ENCODE data around the gene MLPH.
"Not testable (repeated sequence)": the region's sequence is repeated elsewhere in the genome, so short reads cannot be mapped to it uniquely, and the experiment has no call there.

The MLPH gene

DNA sequence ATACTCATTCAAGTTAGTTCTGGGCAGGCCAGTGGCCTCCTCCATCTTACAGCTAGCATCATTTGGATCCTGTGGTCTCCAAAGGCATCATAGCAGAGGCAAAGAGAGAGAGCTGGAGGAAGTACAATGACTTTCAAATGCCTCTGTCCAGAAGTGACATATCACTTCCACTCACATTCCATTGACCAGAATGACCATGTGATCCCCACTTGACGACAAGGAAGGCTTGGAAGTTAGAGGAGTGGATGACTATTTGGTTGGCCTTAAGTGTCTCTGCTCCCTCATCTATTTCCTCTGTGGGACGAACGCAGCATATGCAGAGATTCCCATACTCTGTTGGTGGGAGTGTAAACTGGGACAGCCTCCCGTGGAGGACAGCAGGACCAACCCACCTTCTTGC is 27.8 kb upstream of the MLPH start:
- DNase-seq = no peak

DNA sequence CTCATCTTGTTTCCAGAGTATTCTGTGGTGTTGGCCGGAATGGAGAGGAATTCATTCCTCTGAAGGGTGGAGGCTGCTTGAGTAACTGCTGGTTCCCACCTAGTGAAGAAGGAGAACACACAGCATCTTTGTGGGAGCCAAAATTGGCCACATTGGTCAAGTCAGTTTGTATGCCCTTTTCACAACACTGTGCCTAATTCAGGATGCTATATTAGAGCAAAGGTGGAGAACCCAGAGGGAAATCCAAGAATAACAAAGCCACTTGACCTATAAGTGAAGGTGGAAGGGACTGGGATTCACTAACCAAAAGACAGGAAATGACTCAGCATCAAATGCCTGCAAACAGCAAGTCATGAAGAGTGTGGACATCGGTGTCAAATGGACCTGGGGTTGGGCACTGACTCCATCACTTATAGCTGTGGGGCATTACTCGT is 27.3 kb upstream of the MLPH start:
- no peak for DNase-seq

DNA sequence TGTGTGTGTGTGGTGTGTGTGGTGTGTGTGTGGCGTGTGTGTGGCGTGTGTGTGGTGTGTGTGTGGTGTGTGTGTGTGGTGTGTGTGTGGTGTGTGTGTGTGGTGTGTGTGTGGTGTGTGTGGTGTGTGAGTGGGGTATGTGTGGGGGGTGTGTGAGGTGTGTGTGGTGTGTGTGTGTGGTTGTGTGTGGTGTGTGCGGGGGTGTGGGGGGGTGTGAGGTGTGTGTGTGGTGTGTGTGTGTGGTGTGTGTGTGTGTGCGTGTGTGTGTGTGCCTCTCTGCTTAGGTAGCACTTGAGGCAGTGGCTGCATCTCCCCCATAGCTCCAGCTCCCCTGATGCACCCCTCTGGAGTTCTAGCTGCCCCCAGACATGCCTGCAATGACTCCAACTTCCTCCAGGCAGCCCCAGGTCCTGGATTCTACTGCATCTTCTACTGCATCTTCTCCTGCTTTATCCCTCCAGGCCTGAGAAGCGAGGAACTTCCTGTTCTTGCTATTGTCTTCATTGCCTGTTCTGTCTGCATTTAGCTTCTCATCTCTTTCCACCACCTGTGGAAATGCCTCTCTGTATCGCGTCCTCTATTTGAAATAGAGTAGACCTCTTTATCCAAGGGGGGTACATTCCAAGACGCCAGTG is 22.2 kb upstream of the MLPH start:
- no peak for DNase-seq

DNA sequence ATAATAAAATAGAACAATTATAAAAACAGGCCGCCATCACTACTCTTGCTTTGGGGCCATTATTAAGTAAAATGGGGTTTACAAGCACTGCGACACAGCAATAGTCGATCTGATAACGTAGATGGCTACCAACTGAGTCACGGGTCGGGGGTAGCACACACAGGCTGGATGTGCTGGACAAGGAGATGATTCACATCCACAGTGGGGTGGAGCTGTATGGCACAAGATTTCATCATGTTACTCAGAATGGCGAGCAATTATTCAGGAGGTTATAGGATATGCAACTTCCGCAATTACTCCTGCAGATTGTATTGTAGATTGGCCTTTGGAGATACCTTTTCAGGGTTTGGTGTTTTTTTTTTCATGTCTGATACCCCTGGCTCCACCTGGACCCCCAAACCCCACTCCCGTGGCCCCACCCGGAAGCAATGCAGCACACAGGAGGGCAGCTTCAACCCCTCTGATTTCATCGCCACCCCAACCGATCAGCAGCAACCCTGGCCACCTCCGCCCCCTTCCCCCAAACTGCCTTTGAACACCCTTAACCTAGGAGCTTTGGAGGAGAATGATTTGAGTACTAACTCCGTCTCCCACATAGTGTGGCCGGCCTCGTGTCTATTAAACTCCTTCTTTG is 21.4 kb upstream of the MLPH start:
- no peak for DNase-seq

DNA sequence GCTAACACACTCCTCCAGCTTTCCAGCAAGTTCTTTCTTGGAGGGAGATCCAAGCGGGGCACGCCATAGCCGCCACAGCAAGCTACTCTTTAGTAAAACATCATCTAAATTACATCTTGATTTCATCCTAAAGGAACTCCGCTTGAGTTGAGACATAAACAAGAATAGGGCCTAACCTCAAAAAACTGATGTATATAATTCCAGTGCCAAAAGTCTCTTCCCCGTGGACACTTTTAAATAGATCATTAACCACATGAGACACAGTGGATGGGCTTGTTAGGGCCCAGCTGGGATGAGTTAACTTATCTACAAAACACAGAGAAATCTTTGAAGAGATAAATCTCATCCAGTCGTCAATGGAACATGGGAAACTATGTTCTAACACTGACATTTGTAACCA is 20.8 kb upstream of the MLPH start:
- DNase-seq = no peak

DNA sequence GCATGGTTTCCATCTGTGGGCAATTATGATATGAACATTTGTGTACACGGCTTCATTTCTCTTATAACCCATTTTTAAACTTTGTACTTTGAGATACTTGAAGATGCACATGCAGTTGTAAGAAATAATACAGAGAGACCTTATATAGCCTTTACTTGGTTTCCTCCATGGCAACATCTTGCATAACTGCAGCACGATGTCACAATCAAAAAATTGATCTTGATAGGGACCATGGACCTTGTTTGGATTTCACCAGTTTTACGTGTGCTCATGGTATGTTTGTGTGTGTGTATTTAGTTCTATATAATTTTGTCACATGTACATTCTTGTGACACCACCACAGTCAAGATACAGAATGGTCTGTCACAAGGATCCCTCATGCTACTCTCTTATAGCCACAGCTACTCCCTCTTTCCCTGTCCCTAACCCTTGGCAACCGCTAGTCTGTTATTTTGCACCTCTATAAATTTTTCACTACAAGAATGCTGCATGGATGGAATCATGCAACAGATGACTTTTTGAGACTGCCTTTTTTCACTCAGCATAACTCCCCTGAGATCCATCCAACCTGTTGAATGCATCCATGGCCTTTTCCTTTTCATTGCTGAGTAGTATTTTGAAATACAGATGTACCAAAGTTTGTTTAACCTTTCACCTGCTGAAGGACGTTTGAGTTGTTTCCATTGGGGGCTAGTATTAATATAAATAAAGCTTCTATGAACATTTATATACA is 19.4 kb upstream of the MLPH start:
- no peak for DNase-seq

DNA sequence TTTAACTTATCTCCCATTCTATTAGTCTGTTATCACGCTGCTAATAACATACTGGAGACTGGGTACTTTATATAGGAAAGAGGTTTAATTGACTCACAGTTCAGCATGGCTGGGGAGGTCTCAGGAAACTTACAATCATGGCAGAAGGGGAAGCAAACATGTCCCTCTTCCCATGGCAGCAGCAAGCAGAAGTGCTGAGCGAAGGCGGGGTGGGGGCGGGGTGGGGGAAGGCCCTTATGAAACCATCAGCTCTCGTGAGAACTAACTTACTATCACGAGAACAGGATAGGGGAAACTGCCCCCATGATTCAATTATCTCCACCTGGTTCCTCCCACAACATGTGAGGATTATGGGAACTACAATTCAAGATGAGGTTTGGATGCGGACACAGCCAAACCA is 17.6 kb upstream of the MLPH start:
- DNase-seq = not testable (repeated sequence)

DNA sequence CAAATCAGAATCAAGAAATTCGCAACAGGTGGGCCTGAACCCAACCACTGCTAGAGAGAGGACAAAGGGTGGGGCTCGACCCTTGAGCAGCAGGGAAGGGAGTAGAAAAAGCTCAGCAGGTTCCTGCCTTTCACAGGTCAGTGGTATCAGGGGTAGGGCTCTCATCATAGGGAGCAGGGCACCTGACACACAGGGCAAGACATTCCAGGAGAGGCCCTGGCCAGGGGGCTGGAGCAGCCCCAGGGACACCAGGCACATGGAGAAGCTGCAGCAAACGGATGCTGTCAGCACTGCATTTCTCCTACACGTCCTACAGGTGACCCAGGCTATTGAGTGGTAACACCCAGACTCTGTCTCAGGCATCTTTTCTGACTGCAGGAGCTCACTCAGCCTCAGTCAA is 17.2 kb upstream of the MLPH start:
- DNase-seq = no peak

DNA sequence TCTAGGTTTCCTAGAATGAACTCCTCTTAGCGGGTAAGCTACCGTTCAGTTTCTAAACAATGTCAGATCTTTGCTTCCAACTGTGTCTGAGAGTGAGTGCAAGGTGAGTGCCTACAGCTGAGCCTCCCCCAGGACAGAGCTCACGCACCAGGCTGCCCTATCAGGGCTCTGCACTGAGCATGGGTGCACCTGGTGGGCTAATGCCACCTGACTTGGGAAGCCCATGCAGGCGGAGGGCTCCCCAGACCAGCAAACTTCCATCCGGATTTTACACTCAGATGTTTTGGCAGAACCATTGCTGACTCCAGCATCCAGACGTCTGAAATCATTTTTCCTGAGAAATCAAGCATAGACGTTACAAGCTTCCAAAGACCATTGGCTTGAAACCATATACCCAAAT is 16.1 kb upstream of the MLPH start:
- DNase-seq = no peak

DNA sequence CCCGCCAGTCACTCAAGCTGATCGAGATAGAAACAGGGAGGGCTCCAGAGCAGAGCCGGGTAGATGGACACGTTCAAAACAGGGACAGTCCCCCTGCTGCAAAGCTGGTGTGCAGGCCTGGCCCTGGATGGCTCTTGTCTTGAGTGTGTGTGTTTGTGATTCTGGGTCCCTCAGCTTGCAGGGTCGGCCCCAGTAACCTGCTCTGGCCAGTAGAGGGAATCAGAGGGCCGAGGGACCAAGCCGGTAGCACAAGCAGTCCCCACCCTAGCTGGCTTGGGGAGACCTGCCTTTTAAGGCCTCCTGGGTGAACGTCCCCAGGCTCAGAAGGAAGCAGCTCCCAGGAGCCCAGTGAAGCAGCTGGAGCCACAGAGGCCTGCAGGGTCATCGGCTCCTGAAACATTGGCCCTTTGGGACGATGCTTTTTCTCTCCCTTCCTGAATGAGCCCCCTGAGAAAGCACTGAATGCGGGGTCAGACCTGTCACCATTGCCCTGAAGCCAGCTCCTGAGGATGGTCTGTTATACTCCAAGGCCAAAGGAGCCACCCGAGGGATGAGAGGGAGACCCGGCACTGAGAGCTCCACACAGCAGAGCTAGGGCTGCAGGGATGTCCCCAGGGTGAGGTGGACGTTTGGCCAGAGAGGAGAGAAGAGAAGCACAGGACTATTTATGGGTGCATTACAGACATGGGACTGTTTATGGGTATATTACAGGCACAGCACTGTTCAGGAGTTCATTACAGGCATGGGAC is 15.4 kb upstream of the MLPH start:
- no peak for DNase-seq

DNA sequence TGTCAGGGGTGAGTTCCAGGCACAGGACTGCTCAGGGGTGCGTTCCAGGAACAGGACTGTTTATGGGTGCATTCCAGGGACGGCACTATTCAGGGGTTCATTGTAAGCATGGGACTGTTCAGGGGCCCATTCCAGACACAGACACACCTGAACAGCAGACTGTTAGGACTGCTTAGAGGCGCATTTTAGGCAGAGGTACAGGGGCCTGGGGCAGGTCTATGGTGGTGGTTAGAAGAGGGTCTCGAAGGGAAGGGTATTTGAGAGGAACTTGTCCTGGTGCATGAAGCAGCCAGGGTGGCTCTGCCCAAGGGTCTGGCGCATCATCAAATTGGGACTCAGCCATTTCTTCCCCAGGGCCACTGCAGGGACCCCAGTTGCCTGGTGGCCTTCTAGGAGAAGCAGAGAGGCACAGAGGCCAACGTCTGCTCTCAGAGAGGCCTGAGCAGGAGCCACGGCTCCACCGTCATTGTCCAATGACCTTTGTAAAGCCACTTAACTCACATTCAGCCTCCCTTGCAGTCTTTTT is 14.8 kb upstream of the MLPH start:
- no peak for DNase-seq

DNA sequence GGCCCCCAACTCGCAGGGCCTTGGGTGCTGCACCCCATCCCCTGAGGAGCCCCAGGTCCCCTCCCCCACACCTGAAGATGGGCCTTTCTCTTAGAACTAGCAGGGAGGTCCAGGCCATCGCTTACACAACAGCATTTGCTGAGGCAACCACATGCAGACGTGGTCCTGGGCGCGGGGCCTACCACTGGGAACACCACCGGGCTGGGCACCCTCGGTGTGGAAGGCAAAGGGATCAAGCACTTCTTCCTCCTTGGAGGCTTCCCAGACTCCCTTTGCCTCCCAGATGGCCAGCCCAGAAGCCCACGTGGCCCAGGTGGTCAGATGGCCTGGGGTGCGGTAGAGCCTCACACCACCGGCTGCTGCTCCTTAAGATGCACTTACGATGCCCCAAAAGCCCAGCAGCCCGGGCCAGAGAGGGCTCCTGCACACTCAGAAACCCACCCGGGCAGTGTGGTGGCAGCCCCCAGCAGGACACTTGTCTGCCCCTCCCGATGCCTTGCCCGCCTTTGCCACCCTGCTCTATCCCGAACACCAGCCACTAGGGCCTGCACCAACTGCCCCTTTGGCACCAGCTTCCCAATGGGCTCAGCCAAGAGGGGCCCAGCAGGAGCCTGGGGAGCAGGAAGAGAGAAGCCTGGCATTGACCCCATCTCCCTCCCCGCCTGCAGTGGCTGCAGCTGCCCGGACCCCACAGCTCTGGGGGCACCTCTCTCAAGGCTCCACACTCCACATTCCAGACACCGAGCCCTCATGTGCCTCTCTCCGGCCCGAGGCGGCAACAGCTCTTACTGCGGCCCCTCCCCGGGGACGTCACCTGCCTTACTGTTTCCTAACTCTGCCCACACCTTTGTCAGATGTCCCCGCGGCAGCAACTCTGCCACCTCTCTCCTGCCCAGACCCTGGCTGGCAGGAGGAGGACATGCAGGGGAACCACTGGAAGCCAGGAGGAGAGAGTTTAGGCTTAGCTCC is 13.9 kb upstream of the MLPH start:
- DNase-seq = no peak

DNA sequence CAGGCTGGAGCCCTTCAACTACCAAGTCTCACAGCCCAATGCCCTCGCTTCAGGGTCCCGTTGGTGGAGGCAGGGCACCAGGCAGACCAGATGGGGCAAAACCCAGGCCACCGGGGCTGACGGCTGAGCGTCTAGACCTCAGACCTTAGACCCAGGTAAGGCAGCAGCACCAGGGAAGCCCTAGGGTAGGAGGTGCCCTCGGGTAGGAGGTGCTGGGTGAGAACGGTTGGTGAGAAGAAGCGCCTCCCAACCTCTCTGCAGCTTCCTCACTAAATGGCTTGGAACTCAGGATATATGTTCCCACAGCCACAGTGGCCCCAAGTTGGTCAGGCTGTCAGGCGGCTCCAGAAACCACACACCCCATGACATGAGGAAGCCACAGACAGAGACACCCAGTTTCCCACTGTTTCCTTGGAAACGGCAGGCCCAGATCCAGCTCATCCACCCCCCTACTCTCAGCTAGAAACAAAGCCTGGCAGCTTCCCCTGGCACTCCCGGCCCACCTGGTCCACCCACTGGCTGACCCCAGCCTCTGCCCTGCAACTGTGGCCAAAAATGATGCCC is 13.1 kb upstream of the MLPH start:
- DNase-seq = no peak

DNA sequence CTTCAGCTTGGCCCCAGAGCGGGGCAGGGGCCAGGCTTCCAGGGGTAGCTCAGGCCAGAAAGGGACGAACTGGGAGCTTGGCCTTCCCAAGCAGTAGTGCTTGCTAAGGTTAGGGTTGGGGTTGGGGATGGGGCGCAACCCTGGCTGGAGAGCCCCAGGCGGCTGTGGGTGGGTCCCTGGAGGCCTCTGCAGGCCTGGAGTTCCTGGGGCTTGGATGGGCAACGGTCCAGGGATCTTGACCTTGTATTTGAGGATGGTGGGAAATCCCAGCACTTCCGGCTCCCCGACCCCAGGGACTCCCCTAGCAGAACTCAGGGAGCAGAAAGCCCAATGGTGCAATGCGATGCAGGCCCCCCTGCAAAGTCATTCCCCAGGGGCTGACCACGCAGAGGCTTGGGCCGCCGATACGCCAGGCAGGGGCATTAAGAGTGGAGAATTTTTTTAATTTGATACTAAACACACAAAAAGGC is 12.6 kb upstream of the MLPH start:
- DNase-seq = no peak

DNA sequence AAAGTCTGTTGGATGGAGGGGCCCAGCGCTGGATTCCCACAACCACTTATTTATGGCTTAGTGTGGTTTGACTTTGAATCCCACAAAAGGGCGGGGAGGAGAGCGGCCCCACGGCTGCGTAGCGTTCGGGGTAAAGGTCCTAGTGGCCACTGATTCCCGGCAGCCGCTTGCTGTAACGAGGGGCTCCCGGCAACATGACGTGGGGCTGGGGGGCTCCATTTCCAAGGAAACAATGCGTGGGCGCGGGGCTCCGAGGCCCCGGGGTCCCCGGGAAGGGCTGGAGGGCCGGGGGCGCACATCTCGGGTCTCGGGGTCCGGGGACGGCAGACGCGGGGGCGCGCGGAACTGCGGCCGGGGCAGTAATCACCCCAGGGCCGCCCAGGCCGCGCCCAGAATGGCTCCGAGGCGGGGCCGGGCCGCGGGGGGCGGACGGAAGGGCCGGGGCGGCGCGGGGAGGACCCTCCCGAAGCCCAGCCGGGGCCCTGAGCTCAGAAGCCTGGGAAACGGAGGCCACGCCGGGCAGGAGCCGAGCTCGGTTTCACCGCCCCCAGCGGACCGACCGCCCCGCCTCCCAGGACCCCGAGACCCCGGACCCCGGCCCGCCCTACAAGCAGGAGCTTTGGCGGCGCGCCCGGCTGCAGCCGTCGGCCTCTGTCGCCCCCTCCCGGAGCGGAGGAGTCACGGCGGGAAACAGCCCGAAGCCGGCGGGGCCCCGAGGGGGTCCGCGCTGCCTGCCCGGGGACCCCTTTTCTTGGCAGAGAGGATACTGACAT is 11.9 kb upstream of the MLPH start:
- DNase-seq = peak; percentile 77

DNA sequence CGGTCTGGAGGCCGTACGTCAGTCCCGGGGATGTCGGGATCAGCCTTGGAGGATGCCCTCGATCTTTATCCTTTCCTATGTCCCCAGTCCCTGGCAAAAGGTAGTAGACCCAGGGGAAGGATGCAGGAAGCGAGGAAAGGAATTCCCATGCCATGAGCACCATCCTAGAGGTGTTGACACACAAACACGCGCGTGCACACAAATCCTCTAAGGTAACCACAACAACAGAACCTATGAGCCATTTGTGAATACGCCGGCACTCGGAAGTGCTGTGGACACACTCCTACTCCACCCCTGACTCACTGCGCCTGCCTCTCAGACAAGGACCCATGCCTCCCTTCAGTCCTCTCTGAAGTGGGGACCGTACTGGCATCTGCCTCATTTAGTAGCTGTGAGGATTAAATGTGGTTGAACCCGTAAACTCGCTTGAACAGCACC is 11.3 kb upstream of the MLPH start:
- DNase-seq = no peak

DNA sequence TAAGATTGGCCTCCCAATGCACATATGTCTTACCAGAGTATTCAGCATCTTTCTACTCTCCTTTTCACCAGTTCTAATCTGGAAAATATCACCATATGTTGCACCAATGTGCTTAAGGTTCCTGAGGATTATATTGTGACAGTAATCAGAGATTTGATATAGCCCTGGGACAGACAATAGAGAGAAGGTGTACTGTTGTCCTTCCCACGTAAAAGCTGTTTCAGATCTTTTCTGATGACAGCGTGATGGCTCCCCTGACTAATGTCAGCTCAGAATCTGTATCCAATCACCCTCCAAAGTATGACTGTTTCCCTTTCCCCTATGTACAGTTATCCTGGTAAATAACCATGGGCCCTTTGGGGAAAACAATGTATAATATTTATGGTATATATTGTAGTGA is 9.0 kb upstream of the MLPH start:
- no peak for DNase-seq

DNA sequence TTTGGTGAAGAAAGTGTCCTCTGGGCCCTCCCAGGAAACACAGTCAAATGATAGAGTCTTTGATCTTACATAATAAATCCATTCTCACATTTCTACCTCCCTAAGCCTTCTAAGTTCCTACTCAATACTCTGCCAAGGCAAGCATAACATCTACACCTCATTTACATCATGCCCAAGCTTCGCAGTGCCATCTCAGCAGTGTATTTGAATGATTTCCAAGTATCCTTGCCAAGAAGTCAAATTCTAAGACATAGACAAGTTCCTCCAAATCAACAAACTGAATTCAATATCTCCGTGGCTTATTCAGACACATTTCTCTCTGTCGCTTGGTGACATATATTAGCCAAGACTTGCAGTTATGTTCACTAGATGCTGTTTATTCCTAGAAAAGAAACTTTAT is 8.1 kb upstream of the MLPH start:
- DNase-seq = no peak

DNA sequence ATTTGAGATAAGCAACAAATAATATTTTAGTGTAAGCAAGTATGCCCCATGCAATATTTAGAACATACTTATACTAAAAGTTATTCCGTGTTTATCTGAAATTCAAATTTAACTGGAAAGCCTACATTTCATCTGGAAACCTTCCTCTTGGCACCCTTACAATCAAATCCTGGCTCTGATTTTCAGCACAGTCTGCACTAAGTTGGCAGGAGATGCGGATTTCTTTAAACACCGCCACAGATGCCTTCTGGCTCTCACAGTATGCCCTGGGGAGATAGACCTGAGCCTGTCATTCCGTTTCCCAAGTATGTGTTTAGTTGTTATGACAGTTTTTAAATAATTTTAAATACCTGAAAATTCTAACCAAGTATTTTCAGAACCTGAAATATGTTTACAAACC is 7.3 kb upstream of the MLPH start:
- peak; percentile 46 for DNase-seq

DNA sequence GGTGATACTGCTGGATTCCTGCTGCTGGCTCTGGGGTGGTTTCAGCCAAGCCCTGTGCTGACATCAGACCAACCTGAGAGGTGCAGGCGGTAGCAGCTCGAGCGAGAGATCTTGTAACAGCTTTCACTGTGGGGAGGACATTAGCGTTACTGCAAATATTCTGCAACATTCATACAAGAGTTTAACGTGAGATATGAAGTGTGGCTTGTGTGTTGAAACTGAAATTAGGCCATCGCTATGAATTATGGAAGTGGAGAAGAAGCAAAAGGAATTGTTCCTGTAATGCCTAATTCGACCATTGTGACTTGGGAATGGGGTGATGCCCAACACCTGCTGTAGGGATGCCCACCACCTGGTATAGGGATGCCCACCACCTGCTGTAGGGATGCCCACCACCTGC is 6.5 kb upstream of the MLPH start:
- DNase-seq = no peak

DNA sequence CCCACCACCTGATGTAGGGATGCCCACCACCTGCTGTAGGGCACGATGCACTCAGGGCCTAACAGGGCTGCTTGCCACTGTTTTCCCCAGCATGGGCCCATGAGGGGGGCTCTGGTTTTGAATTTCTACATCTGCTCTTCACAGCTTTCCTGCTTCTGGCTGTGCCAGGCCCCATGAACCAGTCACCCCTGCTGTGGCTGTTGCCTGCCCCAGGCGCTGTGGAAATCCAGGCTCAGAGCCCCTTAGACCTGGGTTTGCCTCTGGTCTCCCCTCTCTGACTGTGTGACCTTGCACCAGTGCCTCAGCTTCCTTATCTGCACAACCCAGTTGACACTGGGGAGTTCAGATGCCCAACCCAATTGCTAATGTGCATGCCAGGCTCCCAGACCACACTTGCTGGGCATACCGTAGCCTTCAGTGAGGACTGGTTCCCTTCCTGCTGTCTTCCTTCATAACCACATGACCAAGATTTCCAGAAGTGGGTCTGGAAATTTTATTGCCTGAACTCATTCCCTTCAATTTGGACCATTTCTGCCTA is 6.0 kb upstream of the MLPH start:
- DNase-seq = no peak
